ES-I3 (cell line): Measurements from ENCODE around the gene DSG2.

Source experiments
- H3K36me3 ChIP-seq: 2 replicates; pipeline ENCODE4 v1.6.1; 2013; ENCODE audit warnings: mild to moderate bottlenecking, low read length, control low read depth, moderate library complexity; ENCODE audit not compliant: insufficient read depth
- H3K4me1 ChIP-seq: 2 replicates; pipeline ENCODE4 v1.6.1; 2013; ENCODE audit warnings: mild to moderate bottlenecking, control low read depth, low read length; ENCODE audit not compliant: insufficient read depth
- H3K9ac ChIP-seq: 2 replicates; pipeline ENCODE4 v1.6.1; 2013; ENCODE audit warnings: low read depth, mild to moderate bottlenecking, low read length, moderate library complexity
- H3K9me3 ChIP-seq: 2 replicates; pipeline ENCODE4 v1.6.1; 2013; ENCODE audit warnings: mild to moderate bottlenecking, low read length, moderate library complexity; ENCODE audit not compliant: control insufficient read depth, insufficient read depth

DSG2 gene

DNA sequence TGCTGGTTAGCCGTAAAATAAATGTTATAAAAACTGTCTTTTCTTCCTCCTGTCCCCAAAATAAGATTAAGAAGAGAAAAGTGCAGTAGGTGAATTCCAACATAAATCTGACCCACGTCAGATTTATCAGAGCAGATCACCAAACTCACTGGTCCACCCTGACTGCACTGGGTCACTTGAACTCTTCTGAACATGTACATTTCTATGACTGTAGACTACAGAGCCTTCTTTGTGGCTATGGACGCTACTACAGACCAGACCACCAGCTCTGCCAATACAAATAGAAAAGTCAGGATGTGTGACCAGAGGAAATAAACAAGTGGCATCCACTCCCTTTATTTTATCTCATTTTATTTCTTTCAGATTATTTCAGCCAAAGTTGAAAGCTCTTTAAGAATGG, 11.6 kb downstream of the DSG2 start:
- H3K4me1 ChIP-seq = peaks cover 24% of the 10 kb centered on the region
- H3K9me3 ChIP-seq = no peaks in the 10 kb centered on the region
- H3K36me3 ChIP-seq = no peaks in the 10 kb centered on the region; the same call in 1 of the 2 replicates
- H3K9ac ChIP-seq = no peak overlapping the region

DNA sequence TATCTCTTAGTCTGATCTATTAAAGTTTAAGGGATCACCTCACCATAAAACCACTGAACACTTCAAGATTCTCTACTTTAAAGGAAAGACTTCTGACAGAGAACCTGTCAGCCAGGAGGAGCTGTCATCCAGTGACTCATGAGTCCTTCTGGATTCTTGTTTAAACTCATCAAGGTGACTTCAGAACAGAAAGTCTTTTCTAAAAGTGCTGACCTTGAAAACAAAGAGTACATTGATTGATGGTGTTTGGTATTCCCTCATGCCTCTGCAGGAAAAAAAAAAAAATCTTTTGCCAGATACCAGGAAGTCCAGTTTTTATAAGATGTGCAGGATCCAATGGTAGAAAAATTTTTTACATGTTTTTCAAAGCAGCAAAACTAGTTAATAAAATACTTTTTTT, 12.3 kb downstream of the DSG2 start:
- Histone ChIP-seq H3K36me3 (no peaks in the 10 kb centered on the region; the same call in 1 of the 2 replicates), H3K9me3 (no peaks in the 10 kb centered on the region), H3K9ac (no peak overlapping the region), H3K4me1 (peaks cover 26% of the 10 kb centered on the region)

GRCh38 chr18:31511098-31511497, 13.1 kb downstream of the DSG2 start:
- peaks cover 31% of the 10 kb centered on the region for H3K4me1 ChIP-seq
- H3K9ac ChIP-seq = no peak overlapping the region
- no peaks in the 10 kb centered on the region for H3K9me3 ChIP-seq
- H3K36me3 ChIP-seq = no peaks in the 10 kb centered on the region; the same call in 1 of the 2 replicates

DNA sequence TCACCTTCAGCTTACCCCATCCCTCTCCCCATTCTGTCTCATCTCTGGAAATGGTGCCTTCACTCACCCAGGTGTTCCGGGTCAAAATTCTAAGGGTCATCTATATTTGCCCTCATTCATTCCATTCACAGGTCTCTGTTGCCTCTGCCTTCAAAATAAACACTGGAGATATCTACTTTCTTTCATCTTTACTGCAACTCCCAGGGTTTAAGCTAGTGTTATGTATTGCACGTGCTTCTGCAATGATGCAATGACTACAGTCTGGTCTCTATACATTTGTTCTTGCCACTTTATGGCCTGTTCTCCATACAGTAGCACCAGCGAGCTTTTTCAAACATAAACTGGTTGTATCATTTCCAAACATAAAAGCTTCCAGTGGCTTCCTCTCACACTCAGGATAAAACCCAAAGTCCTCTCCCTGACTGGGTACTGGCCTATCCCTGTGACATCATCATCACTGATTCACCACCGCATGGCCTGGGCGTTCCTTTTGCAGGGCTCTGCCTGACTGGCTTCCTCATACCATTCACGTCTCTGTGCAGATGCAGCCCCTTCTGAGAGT, 14.3 kb downstream of the DSG2 start:
- Histone ChIP-seq H3K4me1 (peaks cover 39% of the 10 kb centered on the region), H3K9ac (no peak overlapping the region), H3K36me3 (no peaks in the 10 kb centered on the region; the same call in 1 of the 2 replicates), H3K9me3 (no peaks in the 10 kb centered on the region)

DNA sequence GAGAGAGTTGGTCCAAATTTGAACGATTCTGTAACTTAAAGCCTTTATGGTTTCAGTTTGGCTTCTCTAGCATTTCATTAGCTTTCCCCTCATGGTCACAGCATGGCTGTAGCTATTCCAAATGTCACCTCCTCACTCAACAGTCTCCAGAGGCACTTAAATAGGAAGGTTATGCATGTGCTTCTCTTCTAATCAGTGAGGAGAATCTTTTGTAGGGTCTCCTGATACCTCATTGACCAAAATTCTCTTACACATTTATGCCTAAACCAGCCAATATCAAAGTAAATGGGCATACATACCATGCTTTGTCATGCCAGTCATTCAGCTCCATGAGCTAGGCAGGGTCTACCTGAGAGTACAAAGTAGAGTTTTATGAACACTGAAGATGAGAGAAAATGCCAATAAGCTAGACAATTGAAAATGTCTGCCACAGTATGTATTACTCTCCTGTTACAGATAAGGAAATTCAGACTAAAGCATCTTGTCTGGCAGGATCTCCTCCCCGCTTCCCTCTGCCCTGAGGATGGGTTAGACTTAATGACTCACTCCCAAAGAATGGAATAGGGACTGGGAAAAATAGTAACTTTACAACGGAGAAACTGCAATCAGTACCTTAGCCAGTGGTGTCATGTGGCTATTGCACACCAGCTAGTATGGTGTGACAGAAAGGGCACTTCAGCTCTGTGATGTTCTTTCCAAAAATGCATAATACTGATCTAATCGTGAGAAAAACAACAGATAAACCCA, 15.4 kb downstream of the DSG2 start:
- no peak overlapping the region for H3K9ac ChIP-seq
- H3K4me1 ChIP-seq = peaks cover 39% of the 10 kb centered on the region
- H3K9me3 ChIP-seq = no peaks in the 10 kb centered on the region
- H3K36me3 ChIP-seq = no peaks in the 10 kb centered on the region; the same call in 1 of the 2 replicates

DNA sequence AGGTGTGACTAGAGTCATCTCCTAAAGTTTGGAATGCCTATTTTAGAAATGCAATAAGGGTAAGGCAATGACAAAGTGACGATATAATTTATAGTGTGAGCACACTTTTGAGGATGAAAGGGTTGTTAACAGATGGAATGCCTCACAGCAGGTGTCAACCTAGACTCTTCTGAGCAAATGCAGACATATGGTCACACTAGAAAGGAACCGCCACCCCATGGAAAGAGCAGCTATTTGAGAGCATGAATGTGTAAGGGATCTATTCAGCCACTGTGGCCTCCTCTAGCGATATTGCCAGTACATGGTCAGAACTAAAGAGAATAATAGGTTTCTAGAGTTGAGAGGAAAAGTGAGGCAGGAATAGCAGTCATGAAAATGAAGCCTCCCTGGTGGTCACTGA, 18.5 kb downstream of the DSG2 start:
- Histone ChIP-seq H3K36me3 (peaks cover 5% of the 10 kb centered on the region), H3K4me1 (peaks cover 34% of the 10 kb centered on the region), H3K9ac (no peak overlapping the region), H3K9me3 (no peaks in the 10 kb centered on the region)

- Histone ChIP-seq H3K9ac (no peak overlapping the region), H3K4me1 (no peaks in the 10 kb centered on the region), H3K9me3 (no peaks in the 10 kb centered on the region), H3K36me3 (peaks cover 34% of the 10 kb centered on the region)
Measured at GRCh38 chr18:31526374-31526773, 28.4 kb downstream of the DSG2 start.

GRCh38 chr18:31533236-31533635, 35.3 kb downstream of the DSG2 start:
- Histone ChIP-seq H3K9me3 (no peaks in the 10 kb centered on the region), H3K9ac (no peak overlapping the region), H3K36me3 (peaks cover 8% of the 10 kb centered on the region), H3K4me1 (no peaks in the 10 kb centered on the region)

DNA sequence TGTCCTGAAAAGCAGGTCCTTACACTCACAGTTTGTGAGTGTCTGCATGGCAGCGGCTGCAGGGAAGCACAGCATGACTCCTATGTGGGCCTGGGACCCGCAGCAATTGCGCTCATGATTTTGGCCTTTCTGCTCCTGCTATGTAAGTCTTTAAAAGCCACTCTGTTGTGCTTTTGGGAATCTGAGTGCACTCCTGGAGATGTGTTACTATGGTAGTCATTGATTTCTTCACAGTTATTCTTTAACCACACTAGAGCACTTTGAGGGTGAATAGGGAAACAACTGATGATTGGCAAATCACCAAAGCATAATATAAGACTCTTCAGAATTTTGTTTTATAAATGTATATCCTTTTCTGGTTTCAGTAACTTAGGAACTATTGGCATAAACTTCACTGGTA, 40.9 kb downstream of the DSG2 start:
- Histone ChIP-seq H3K4me1 (no peaks in the 10 kb centered on the region), H3K36me3 (peaks cover 36% of the 10 kb centered on the region), H3K9ac (no peak overlapping the region), H3K9me3 (no peaks in the 10 kb centered on the region)

DNA sequence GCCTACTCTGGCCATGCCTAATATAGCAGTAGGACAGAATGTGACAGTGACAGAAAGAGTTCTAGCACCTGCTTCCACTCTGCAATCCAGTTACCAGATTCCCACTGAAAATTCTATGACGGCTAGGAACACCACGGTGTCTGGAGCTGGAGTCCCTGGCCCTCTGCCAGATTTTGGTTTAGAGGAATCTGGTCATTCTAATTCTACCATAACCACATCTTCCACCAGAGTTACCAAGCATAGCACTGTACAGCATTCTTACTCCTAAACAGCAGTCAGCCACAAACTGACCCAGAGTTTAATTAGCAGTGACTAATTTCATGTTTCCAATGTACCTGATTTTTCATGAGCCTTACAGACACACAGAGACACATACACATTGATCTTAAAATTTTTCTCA, 48.5 kb downstream of the DSG2 start:
- Histone ChIP-seq H3K9me3 (no peaks in the 10 kb centered on the region), H3K4me1 (peaks cover 11% of the 10 kb centered on the region; the same call in 1 of the 2 replicates), H3K36me3 (peaks cover 20% of the 10 kb centered on the region), H3K9ac (no peak overlapping the region)

DNA sequence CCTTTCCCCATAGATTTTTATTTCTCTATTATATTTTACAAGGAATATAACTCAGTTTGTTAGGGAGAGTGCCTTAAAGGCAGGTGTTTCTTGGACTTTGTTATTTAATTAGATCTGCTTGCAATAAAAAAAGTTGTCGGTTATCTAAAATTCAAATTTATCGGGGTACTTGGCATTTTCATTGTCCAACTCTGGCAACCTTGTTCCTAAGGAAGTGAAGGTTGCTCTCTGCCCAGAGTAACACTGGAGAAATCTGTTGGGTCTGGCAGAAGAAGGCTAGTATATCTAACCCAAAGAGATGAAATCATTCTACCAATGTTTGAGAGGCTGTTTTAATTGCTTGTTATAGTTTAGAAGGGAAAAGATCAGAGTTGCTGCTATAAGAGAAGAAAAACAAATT, 50.9 kb downstream of the DSG2 start:
- Histone ChIP-seq H3K36me3 (peaks cover 9% of the 10 kb centered on the region), H3K9me3 (no peaks in the 10 kb centered on the region), H3K9ac (no peak overlapping the region), H3K4me1 (peaks cover 11% of the 10 kb centered on the region; the same call in 1 of the 2 replicates)

DNA sequence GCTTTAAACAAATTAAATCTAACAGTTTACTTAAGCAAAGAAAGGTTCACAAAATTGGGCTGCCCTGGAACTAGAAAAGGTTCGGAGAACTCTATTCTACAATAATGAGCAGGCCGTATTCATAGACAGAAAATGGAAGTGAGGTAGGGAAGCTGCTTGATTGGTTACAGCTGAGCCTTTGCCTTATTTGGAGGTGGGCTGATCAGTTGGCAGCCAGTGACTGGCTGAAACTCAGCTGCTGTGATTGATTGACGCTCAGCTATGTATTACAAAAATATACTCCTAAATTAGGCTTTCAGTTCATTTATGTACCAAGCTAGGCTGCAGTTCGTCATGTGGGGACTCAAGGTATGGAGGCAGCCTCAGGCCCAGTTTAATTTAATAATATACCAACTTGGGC, 51.4 kb downstream of the DSG2 start:
- H3K9ac ChIP-seq = no peak overlapping the region

DNA sequence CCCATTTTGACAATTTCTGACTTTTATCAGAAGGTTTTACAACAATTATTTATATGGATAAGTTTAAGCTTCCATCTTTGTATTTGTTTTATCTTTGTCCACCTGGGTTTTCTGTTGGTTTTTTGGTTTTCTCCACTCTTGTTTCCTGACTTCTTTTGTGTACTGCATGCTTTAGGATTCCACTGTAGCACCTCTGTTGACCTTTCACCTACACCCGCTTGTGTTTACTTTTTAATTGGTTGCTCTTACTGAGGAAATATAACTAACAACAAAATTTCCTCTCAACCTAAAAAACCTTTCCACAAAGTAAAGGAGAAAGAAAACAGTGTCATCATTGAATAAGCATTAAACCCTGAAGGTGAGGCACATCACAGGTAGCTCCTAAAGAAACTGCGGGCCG, 53.9 kb downstream of the DSG2 start:
- no peaks in the 10 kb centered on the region for H3K36me3 ChIP-seq

More for the DNA sequence above, 51.4 kb downstream of the DSG2 start:
- Histone ChIP-seq H3K36me3 (peaks cover 9% of the 10 kb centered on the region), H3K9me3 (no peaks in the 10 kb centered on the region), H3K4me1 (peaks cover 11% of the 10 kb centered on the region; the same call in 1 of the 2 replicates)

DNA sequence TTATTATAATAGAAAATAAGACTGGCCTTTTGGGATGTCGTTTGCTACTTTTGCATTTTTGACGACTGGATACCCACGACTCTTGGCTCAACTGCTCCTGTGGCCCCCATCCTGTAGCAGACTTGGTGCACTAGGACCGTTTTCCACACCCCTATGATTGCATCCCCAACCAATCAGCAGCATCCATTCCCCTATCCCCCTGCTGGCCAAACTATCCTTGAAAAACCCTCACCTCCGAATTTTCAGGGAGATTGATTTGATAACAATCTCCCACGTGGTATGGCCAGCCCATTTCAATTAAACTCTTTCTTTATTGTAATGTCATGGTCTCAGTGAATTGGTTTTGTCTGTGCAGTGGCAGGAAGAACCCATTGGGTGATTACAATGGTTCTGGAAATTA, 55.8 kb downstream of the DSG2 start:
- H3K36me3 ChIP-seq = no peaks in the 10 kb centered on the region
- H3K4me1 ChIP-seq = peaks cover 14% of the 10 kb centered on the region; the same call in 1 of the 2 replicates
- no peak overlapping the region for H3K9ac ChIP-seq
- H3K9me3 ChIP-seq = no peaks in the 10 kb centered on the region

More for the DNA sequence above, 53.9 kb downstream of the DSG2 start:
- Histone ChIP-seq H3K9ac (no peak overlapping the region), H3K9me3 (no peaks in the 10 kb centered on the region), H3K4me1 (peaks cover 18% of the 10 kb centered on the region; the same call in 1 of the 2 replicates)

DNA sequence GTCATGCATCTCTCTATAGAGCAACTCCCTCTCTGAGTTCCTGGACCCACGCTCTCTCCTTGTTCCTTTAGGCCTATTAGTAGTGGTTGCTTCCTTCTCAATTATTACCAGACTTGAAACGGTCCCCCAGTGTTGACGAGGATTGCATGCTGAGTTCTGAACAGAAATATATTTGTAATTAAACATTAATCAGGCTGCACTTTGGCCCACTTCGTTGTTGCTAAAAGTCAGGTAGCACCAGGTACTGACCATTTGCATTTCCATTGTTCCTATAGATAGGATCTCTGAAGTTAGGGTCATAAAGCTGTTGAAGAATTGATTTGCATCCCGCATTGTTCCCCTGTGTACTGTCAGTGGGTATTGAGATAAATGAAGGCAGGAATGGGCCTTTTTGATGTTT, 56.8 kb downstream of the DSG2 start:
- no peaks in the 10 kb centered on the region for H3K36me3 ChIP-seq
- no peak overlapping the region for H3K9ac ChIP-seq
- H3K9me3 ChIP-seq = no peaks in the 10 kb centered on the region
- 0 out of 2 replicates have a peak, but pooled peaks cover 6% of the 10 kb centered on the region for H3K4me1 ChIP-seq
